Measurements from ENCODE around the gene QKI.

DNA sequence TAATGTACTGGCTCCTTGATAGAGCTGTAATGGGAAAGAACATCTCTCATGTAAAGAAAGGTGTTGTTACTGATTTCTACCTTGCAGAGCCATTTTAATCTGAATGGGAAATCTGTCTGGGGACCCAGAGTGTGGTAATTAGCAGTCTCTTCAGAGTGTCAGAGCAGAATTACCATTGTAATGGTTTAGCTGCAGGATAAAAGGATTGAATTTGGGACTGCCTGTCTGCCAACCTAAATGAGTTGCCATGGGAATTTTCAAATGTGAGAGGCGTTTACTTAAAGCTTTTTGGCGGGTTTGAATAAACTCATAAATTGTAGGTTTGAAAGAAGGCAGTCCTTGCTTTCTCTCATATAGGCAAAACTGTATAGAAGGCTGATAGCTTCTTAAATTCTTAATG is 128.8 kb downstream of the QKI start:
- TF ChIP-seq, protein P1, sequence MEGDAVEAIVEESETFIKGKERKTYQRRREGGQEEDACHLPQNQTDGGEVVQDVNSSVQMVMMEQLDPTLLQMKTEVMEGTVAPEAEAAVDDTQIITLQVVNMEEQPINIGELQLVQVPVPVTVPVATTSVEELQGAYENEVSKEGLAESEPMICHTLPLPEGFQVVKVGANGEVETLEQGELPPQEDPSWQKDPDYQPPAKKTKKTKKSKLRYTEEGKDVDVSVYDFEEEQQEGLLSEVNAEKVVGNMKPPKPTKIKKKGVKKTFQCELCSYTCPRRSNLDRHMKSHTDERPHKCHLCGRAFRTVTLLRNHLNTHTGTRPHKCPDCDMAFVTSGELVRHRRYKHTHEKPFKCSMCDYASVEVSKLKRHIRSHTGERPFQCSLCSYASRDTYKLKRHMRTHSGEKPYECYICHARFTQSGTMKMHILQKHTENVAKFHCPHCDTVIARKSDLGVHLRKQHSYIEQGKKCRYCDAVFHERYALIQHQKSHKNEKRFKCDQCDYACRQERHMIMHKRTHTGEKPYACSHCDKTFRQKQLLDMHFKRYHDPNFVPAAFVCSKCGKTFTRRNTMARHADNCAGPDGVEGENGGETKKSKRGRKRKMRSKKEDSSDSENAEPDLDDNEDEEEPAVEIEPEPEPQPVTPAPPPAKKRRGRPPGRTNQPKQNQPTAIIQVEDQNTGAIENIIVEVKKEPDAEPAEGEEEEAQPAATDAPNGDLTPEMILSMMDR (IDR thresholded peaks at IDR 0.05), result no peak
- no peak for TF ChIP-seq POLR2A (IDR thresholded peaks at IDR 0.05)
